GM18870 (cell line): ENCODE results near the gene GAL.

Experiments
- ATAC-seq: cut with Tn5 transposase; IDR thresholded peaks from one replicate; pipeline ENCODE4 v1.9.1; 2021; ENCODE audit warnings: moderate library complexity; ENCODE audit not compliant: unreplicated experiment

The GAL gene

GRCh38 chr11:68658661-68659060, 25.7 kb upstream of the GAL start:
- no peak for ATAC-seq

- ATAC-seq, result no peak
These were observed 25.0 kb upstream of the GAL start for GRCh38 chr11:68659158-68659921.

GRCh38 chr11:68660066-68660810, 24.1 kb upstream of the GAL start:
- ATAC-seq, result no peak

GRCh38 chr11:68661014-68661413, 23.3 kb upstream of the GAL start:
- ATAC-seq, result no peak

- no peak for ATAC-seq
These were observed 22.4 kb upstream of the GAL start for GRCh38 chr11:68661697-68662603.

- no peak for ATAC-seq
These were observed 20.8 kb upstream of the GAL start for GRCh38 chr11:68663482-68664010.

- no peak for ATAC-seq
These were observed 20.2 kb upstream of the GAL start for GRCh38 chr11:68664141-68664540.

- no peak for ATAC-seq
These were observed 19.4 kb upstream of the GAL start for GRCh38 chr11:68664906-68665305.

GRCh38 chr11:68665436-68665835, 18.9 kb upstream of the GAL start:
- ATAC-seq, result no peak

GRCh38 chr11:68666849-68667248, 17.5 kb upstream of the GAL start:
- ATAC-seq, result no peak

- no peak for ATAC-seq
These were observed 16.5 kb upstream of the GAL start for GRCh38 chr11:68667511-68668500.

GRCh38 chr11:68669301-68670090, 14.8 kb upstream of the GAL start:
- ATAC-seq, result no peak

GRCh38 chr11:68670208-68670992, 13.9 kb upstream of the GAL start:
- ATAC-seq, result no peak

GRCh38 chr11:68673306-68673945, 10.9 kb upstream of the GAL start:
- no peak for ATAC-seq

- no peak for ATAC-seq
These were observed 10.4 kb upstream of the GAL start for GRCh38 chr11:68673991-68674390.

GRCh38 chr11:68674461-68674860, 9.9 kb upstream of the GAL start:
- ATAC-seq, result no peak

- no peak for ATAC-seq
These were observed 6.9 kb upstream of the GAL start for GRCh38 chr11:68677432-68677831.

GRCh38 chr11:68678031-68678441, 6.3 kb upstream of the GAL start:
- ATAC-seq, result no peak
